ENCODE data around the gene KLHL14.
"Not testable (repeated sequence)": the region's sequence is repeated elsewhere in the genome, so short reads cannot be mapped to it uniquely, and the experiment has no call there.

The KLHL14 gene

GRCh38 chr18:32711862-32712261, 61.0 kb downstream of the KLHL14 start:
- FAIRE-seq = no peak

DNA sequence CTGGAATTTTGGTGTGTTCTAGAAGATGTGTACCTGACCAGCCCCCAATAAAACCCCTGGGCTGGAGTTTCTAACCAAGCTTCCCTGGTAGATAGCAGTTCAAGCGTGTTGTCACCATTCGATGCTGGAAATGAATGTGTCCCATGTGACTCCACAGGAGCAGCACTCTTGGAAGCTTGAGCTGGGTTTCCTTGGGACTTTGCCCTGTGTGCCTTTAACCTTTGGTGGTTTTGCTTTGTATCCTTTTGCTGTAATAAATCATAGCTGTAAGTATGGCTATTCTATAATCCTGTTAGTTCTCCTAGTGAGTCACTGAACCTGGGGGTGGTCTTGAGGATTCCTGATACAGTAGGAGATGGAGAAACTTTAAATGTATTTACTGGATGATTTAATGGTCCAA, 65.2 kb downstream of the KLHL14 start:
- no peak for FAIRE-seq

GRCh38 chr18:32707147-32707546, 65.7 kb downstream of the KLHL14 start:
- FAIRE-seq = no peak

- no peak for FAIRE-seq
These were observed 71.5 kb downstream of the KLHL14 start for GRCh38 chr18:32701313-32701712.

DNA sequence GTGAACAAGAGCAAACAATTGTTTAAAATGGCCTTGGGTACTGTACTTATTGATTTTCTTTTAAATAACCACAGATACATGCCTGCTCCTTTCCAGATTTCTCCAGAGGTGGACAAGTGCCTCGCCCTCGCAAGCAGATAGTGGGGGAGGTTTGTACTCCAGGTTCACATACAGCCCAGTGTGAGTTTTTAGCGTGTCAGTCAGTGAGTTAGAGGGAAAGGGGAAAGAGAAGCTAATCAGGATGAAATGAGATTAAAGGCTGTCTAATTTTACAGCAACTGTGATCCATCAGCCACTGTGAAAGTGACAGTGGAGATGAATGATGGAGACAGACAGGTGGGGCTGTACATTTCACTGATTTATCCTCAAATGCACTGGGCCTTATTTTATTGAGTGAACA, 74.7 kb downstream of the KLHL14 start:
- FAIRE-seq = no peak

DNA sequence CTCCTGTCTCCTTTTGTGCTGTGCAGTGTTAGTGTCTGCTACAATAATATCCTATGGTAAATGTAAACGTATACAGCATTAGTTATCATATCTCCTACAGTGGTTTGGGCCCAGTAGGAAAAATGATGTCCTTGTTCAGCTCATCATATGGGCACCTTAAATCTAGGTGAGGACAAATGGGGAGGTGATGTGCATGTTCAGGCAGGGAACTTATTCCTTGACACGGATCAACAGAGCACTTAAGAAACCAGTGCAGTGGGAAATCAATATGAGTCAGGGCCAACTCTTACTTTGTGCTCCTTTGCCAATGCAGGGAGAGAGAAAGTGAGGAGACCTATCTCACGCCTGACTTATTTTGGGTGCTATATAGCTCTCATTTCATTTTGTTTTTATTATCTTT, 76.4 kb downstream of the KLHL14 start:
- no peak for FAIRE-seq

GRCh38 chr18:32695534-32695933, 77.3 kb downstream of the KLHL14 start:
- FAIRE-seq = no peak

DNA sequence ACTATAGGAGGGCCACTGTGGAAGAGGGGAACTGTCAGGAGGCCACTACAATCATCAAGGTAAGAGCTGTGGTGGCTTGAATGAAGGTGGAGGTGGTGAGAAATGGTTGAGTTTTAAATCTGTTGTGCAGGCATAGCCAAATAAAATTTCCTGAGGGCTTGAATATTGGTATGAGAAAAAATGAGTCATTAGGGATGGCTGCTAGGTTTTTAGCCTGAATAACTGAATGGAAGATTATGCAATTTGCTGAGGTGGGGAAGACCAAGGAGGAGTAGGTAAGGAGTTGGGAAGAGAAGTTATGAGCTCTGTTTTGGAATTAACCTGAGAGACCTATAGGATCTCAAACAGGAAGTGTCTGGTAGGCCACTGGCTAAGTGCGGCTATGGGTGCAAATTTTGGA, 84.0 kb downstream of the KLHL14 start:
- no peak for FAIRE-seq

DNA sequence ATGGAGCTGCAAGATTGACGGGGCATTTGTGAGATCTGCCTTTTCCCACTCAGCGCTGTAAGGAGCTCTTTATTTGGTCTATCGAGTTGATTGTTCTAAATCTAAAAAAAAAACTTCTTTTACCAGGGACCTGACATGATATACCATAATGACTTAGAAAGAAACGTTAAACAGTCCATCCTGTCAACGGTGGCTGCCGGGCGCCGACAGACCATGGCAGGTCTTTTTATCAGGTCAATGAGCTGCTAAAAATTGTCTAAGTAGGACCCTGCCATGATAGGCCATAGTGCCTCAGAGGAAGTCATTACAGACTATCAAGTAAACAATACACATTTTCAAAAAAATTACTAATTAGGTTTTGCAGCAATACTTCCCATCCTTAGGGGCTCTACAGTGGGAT, 87.9 kb downstream of the KLHL14 start:
- FAIRE-seq = no peak

- FAIRE-seq = no peak
These were observed 88.7 kb downstream of the KLHL14 start for GRCh38 chr18:32684096-32684495.

GRCh38 chr18:32683044-32683443, 89.8 kb downstream of the KLHL14 start:
- FAIRE-seq = no peak

GRCh38 chr18:32677578-32677977, 95.2 kb downstream of the KLHL14 start:
- FAIRE-seq = no peak

DNA sequence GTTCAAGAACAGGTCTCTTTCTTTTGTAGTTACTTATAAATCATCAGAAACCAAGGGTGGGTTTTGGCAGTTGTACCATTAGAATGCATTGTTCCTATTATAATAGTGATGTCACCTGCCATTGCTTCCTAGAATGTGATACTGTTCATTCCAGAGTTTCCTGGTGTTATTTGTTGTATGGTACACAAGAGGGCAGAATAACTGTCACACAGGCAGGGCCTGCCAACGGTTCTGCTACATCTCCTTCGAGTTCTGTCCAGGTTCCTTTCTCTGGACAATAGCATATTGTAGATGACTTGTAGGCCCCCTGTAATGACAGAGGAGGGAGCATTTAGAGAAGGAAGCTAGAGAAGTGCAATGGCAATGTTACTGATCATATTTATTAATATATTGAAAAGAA, 98.3 kb downstream of the KLHL14 start:
- FAIRE-seq = no peak

DNA sequence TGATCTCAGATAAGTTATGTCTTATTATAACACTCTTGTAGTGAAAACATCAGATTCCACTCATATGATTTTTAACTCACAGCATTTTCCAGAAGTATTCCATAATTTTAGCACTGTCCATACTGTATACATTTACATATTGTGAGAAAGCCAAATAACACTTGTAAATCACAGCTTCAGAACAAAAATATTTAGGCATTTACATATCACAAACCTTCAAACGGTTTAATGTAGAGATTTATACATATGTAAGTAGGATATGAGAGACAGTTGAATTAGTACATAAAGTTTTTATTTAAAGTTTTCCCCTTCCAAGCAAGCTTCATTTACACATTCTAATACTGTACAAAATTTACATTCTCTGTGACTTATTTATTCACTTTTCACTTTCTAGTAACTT, 100.4 kb downstream of the KLHL14 start:
- no peak for FAIRE-seq

GRCh38 chr18:32670727-32671126, 102.1 kb downstream of the KLHL14 start:
- FAIRE-seq = no peak

DNA sequence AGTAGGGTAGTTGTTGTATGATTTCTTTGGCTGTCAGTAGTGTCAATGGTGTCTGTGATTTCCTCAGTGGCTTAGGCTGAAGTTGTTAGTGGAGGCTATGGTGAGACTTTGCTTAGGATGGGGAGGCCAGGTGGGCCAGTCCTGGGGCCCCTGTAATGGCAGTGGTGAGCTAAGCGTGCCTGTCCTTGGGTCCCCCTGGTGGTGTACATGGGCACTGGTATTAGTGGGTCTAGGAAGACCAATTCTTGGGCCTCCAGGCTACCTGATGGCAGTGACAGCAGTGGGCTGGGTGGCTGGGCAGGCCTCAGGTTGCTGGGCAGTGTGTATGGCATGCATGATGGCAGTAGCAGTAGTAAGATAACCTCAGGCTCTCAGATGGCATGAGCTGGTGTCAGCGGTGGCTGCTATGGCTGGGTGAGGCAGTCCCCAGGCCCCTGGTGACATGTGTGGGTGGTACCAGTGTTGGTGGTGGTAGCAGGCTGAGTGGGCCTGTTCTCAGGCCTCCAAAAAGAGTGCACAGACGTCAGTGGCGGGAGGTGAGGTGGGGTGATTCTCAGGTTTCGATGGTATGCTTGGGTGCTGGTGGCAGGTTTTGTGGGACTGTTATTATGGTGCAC, 103.2 kb downstream of the KLHL14 start:
- no peak for FAIRE-seq

DNA sequence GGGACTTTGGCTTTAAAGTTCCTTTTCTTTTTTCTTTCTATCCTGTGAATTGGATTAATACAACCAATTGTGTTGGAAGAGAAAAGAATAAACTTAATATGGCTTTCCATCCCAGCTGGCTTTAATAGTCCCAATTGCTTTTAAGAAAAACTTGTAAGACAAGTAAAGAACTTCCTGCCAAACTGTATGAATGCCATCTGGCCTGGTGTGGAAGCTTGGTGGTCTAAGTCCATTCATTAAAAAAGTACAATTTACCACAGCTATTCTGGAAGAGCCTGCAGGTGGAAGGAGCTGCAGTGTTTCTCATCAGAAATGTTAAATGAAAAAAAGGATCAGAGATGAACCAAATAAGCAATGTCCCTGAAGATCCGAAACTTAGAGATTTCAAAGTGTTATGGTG, 103.9 kb downstream of the KLHL14 start:
- no peak for FAIRE-seq

DNA sequence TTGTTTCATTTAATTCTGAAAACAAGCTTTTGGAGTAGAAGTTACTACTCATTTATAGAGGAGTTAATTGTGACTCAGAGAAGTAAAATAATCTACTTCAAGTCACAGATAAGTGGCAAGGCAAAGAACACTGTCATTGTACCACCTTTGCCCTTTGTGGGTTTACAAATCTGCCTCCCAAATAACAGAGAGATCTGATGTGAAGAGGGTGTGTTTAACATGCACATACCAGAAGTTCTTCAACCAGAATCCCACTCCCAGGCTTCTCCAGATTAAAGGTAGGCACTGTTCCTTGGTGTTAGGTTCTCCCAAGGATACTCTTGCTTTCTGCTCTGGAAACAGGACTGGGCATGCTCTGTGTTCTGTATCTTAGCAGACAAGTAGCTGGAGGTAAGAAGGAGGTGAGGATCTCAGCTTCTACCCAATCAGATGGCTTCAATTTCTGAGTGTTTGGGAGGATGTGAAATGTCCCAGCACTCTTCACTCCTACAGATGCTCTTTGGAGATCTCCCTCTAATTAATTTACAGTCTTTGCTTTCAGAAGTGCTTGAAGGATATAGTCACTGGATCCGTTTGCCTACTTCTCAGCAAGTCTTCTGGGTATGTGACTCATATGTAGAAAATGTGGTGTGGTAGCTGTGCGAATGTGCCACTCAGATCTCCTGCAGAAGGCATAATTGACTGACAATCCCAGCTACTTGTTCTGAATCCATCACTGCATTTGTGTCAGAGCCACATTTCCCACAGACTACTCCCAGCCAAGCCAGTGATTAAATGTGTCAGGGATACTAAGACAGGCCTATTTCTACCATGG, 111.1 kb downstream of the KLHL14 start:
- FAIRE-seq = no peak

DNA sequence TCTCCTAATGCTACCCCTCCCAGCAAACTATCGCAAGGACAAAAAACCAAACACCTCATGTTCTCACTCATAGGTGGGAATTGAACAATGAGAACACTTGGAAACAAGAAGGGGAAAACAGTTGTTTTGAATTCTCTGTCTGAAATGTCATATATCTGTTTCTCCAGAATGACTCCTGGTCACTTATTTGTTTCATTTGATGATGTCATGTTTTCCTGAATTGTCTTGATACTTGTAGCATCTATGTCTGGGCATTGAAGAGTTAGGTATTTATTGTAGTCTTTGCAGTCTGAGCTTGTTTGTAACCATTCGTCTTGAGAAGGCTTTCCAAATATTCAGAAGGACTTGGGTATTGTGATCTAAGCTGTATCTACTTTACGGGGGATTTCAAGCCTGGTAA, 118.3 kb downstream of the KLHL14 start:
- FAIRE-seq = not testable (repeated sequence)

- FAIRE-seq = not testable (repeated sequence)
These were observed 135.2 kb downstream of the KLHL14 start for GRCh38 chr18:32637659-32638058.

DNA sequence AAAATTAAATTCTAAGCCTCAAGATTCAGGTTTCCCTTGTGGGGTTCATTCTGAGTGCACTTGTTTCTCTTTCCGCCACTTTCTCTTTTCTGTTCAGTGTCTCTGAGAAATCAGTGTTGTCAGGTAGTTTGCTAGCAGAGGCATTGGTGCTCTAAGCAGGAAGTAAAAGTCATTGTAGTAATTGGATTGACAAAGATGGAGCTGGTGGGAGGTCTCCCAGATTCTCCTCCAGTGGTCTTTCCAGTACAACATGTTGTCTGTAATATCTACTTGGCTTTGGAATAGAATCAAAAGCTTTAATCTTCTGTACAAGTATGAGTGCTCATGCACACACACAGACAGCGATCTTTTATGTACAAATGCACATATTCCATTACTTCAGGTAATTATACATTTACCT, 135.6 kb downstream of the KLHL14 start:
- no peak for FAIRE-seq

- FAIRE-seq = no peak
These were observed 137.9 kb downstream of the KLHL14 start for GRCh38 chr18:32634876-32635431.

DNA sequence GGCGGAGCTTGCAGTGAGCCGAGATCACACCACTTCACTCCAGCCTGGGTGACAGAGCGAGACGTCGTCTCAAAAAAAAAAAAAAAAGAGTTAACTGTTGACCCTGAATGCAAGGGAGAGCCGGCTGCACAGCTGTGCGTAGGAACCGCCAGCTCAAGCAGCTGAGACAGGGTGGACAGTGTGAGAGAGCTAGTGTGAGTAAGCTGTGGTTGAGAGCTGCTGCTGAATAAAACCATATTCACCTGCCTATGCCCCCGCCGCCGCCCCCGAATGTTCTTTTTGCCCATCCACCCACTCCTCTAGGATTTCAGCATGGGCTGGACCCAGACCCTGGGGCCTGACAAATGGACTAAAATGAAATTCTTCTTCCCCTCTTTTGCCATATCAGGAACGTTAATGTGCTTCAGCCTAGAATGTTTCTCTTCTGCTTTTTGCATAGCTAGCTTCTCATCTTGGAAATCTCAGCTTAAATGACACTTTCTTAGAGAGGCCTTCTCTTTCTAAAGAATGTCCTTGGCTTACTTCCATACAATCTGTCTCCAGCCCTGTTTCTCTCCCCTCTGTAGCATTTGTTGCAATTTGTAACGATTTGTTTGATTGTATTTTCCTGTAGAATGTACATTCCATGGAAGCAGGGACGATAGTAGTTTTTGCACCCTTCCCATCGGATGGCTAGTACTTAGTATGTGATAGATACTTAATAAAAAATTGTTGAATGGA, 142.7 kb downstream of the KLHL14 start:
- no peak for FAIRE-seq

DNA sequence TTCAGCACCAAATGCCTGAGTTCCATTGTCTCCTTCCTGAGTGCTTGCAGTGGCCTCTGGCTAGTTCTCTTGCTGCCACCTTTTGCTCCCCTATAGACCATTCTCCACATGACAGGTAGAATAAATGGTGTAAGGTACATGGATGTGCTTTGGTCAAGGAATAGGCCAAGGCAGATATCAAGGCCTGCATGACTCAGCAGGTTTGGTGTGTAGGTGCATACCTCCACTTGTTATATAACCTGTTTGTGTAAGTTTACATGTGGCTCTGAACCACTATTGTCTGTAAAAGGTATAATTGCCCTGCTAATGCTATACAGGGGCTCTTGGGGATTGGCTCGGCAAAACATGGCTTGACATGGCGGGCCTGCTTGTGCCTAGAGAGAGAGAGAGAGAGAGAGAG, 143.5 kb downstream of the KLHL14 start:
- FAIRE-seq = no peak

Data from islet of Langerhans (tissue), 1 donor.